OCI-LY3 (cell line): Measurements from ENCODE around the gene SLC25A21.

Experiments
- CTCF ChIP-seq: fragments of 200-600, 300-600 bp; sonication (generic); IDR thresholded peaks from 2 replicates; pipeline ENCODE4 v1.5.1; 2014; ENCODE audit warnings: antibody characterized with exemption, low read length, low read depth
- EZH2phosphoT487 ChIP-seq: fragments of 200-600 bp; shearing (Covaris generic); IDR thresholded peaks from 2 replicates; pipeline ENCODE4 v1.6.1; 2018; ENCODE audit warnings: antibody characterized with exemption, mixed run types, low read depth

GRCh38 chr14:36928432-36928831 is 244.0 kb downstream of the SLC25A21 start:
- no peak for TF ChIP-seq CTCF
- TF ChIP-seq EZH2phosphoT487 = no peak
